SK-N-SH (cell line): ENCODE results near the gene SSRP1. TPM values are rescaled to one million over a fixed set of nuclear protein-coding genes. Genes with fewer than 3 reads are reported as not detected.

ENCODE experiments used
- CTCF ChIA-PET: fragments of 300-600, 350-600 bp; formaldehyde crosslinking; extraction: SDS; loops from one replicate; lab custom pipeline; 2021; lab: Yijun Ruan, JAX
- POLR2A ChIA-PET: fragments of 350-600 bp; sonication (Branson Sonifier 250); formaldehyde crosslinking; extraction: SDS; loops from one replicate; lab custom pipeline; 2020; ENCODE audit warnings: antibody characterized with exemption, inconsistent platforms; lab: Yijun Ruan, JAX
- DNase-seq: peaks from one replicate; pipeline ENCODE4 v3.0.0; 2012
- H2AFZ ChIP-seq: fragments of 200-600 bp; sonication (generic); 2 replicates; pipeline ENCODE4 v1.8.1; 2016; ENCODE audit warnings: antibody characterized with exemption, mild to moderate bottlenecking, low read depth
- H3F3A ChIP-seq: fragments of 200-600 bp; sonication (generic); replicated peaks from 2 replicates; pipeline ENCODE3; 2016; ENCODE audit warnings: antibody characterized with exemption, mild to moderate bottlenecking; ENCODE audit not compliant: insufficient read depth
- H3K27ac ChIP-seq, 2 experiments: fragments of 200-500 bp in 1 of 2; fragments of 200-600 bp in 1 of 2; sonication (Bioruptor generic) in 1 of 2; sonication (generic), shearing (Covaris generic) in 1 of 2; 2 replicates each; pipeline versions ENCODE4 v1.5.1 to v1.6.1; 2014 to 2016; ENCODE audit warnings: low read depth in 2 of 2, inconsistent platforms in 1 of 2, low read length in 1 of 2, mild to moderate bottlenecking in 1 of 2, mixed read lengths in 1 of 2
- H3K27me3 ChIP-seq: fragments of 200-600 bp; sonication (generic), shearing (Covaris generic); 2 replicates; pipeline ENCODE4 v1.6.1; 2016; ENCODE audit warnings: mixed run types; ENCODE audit not compliant: insufficient read depth
- H3K36me3 ChIP-seq, 2 experiments: fragments of 200-500 bp in 1 of 2; fragments of 200-600 bp in 1 of 2; sonication (Bioruptor generic) in 1 of 2; sonication (generic) in 1 of 2; replicated peaks in 1 of 2; 2 replicates each; pipeline versions ENCODE3 to v1.5.1; 2014 to 2016; ENCODE audit warnings: low read length in 1 of 2, mild to moderate bottlenecking in 1 of 2; ENCODE audit not compliant: insufficient read depth in 2 of 2, control insufficient read depth in 1 of 2
- H3K4me1 ChIP-seq, 2 experiments: fragments of 200-500 bp in 1 of 2; fragments of 200-600 bp in 1 of 2; sonication (Bioruptor generic) in 1 of 2; sonication (generic), shearing (Covaris generic) in 1 of 2; 2 replicates each; pipeline versions ENCODE4 v1.5.1 to v1.6.1; 2014 to 2016; ENCODE audit warnings: low read depth in 1 of 2, low read length in 1 of 2, mixed run types in 1 of 2; ENCODE audit not compliant: insufficient read depth in 2 of 2, control insufficient read depth in 1 of 2
- H3K4me2 ChIP-seq: fragments of 200-600 bp; sonication (generic), shearing (Covaris generic); 2 replicates; pipeline ENCODE4 v1.6.1; 2017; ENCODE audit warnings: mixed run types
- H3K4me3 ChIP-seq, 2 experiments: fragments of 200-500 bp in 1 of 2; fragments of 200-600 bp in 1 of 2; sonication (Bioruptor generic) in 1 of 2; sonication (generic), shearing (Covaris generic) in 1 of 2; 2 replicates each; pipeline versions ENCODE4 v1.5.1 to v1.8.1; 2014 to 2016; ENCODE audit warnings: low read depth in 2 of 2, inconsistent platforms in 1 of 2, low read length in 1 of 2, mild to moderate bottlenecking in 1 of 2, mixed read lengths in 1 of 2, moderate library complexity in 1 of 2
- H3K79me2 ChIP-seq: fragments of 200-600 bp; sonication (generic); 2 replicates; pipeline ENCODE4 v1.8.1; 2017; ENCODE audit warnings: mild to moderate bottlenecking; ENCODE audit not compliant: insufficient read depth
- H3K9ac ChIP-seq: fragments of 200-600 bp; sonication (generic); 2 replicates; pipeline ENCODE4 v1.6.1; 2017; ENCODE audit warnings: mixed run types
- H3K9me2 ChIP-seq: fragments of 200-600 bp; sonication (generic); 2 replicates; pipeline ENCODE4 v1.6.1; 2017; ENCODE audit warnings: mixed run types
- H3K9me3 ChIP-seq: fragments of 200-600 bp; sonication (generic); 2 replicates; pipeline ENCODE4 v1.6.1; 2017; ENCODE audit warnings: mixed run types, mild to moderate bottlenecking, moderate library complexity
- H4K20me1 ChIP-seq: fragments of 200-600 bp; sonication (generic); 2 replicates; pipeline ENCODE4 v1.6.1; 2017; ENCODE audit warnings: mild to moderate bottlenecking, mixed run types; ENCODE audit not compliant: insufficient read depth
- ELF1 ChIP-seq: IDR thresholded peaks from 2 replicates; pipeline ENCODE4 v1.4.0; 2012
- EZH2phosphoT487 ChIP-seq: fragments of 200-600 bp; sonication (generic); IDR thresholded peaks from 2 replicates; pipeline ENCODE4 v1.6.1; 2017; ENCODE audit warnings: low read depth, mixed run types, mild to moderate bottlenecking, antibody characterized with exemption, moderate library complexity, borderline replicate concordance
- FOSL2 ChIP-seq: IDR thresholded peaks from 2 replicates; pipeline ENCODE4 v1.4.0; 2012; ENCODE audit warnings: low read depth, mild to moderate bottlenecking, moderate library complexity, borderline replicate concordance
- FOXM1 ChIP-seq: IDR thresholded peaks from 2 replicates; pipeline ENCODE4 v1.4.0; 2012; ENCODE audit warnings: low read depth, mild to moderate bottlenecking
- GABPA ChIP-seq: IDR thresholded peaks from 2 replicates; pipeline ENCODE4 v1.4.0; 2012; ENCODE audit warnings: low read depth, mild to moderate bottlenecking
- GATA2 ChIP-seq: sonication (generic); formaldehyde crosslinking; IDR thresholded peaks from 2 replicates; pipeline ENCODE4 v1.5.0; 2020; ENCODE audit warnings: mild to moderate bottlenecking, missing genetic modification reagents
- MEF2A ChIP-seq: IDR thresholded peaks from 2 replicates; pipeline ENCODE4 v1.4.0; 2012; ENCODE audit warnings: low read depth, borderline replicate concordance
- MXI1 ChIP-seq: IDR thresholded peaks from 2 replicates; pipeline ENCODE4 v1.6.1; 2012; ENCODE audit warnings: mild to moderate bottlenecking, low read depth, low read length, improper control_type of control experiment
- NFIC ChIP-seq: IDR thresholded peaks from 2 replicates; pipeline ENCODE4 v1.4.0; 2012; ENCODE audit warnings: borderline replicate concordance
- POLR2AphosphoS5 ChIP-seq: IDR thresholded peaks from 2 replicates; pipeline ENCODE4 v1.6.1; 2012; ENCODE audit warnings: low read depth, low read length
- RCOR1 ChIP-seq: fragments of 150-350 bp; IDR thresholded peaks from 2 replicates; pipeline ENCODE4 v1.6.1; 2017; ENCODE audit warnings: antibody characterized with exemption, low read length
- RXRA ChIP-seq: IDR thresholded peaks from 2 replicates; pipeline ENCODE4 v1.4.0; 2012; ENCODE audit warnings: low read depth, mild to moderate bottlenecking, borderline replicate concordance
- SMC3 ChIP-seq: IDR thresholded peaks from 2 replicates; pipeline ENCODE4 v1.6.1; 2012; ENCODE audit warnings: low read depth, low read length, improper control_type of control experiment
- TAF1 ChIP-seq: IDR thresholded peaks from 2 replicates; pipeline ENCODE4 v1.6.1; 2012; ENCODE audit warnings: low read depth, mild to moderate bottlenecking, low read length, moderate library complexity, borderline replicate concordance
- TCF12 ChIP-seq: IDR thresholded peaks from 2 replicates; pipeline ENCODE4 v1.4.0; 2012
- WGBS: methylation state at CpG from one replicate; pipeline ENCODE4 v1.1.6; 2017; ENCODE audit warnings: low lambda C conversion rate; 5-methylcytosine and 5-hydroxymethylcytosine counted together
- polyA plus RNA-seq, 3 experiments: library from polyadenylated mRNA; depleted of rRNA; stranded (reverse); fragments of >200 nt; gene quantifications; 2 replicates each; pipeline ENCODE4 v1.2.3, GENCODE V29; 2012
- TF ChIP-seq, protein P1 (sequence below): fragments of 200-600 bp; sonication (generic); IDR thresholded peaks from 2 replicates; pipeline ENCODE4 v1.6.1; 2017; ENCODE audit warnings: antibody characterized with exemption, mild to moderate bottlenecking, moderate library complexity
- TF ChIP-seq, protein P2 (sequence below): IDR thresholded peaks from 2 replicates; pipeline ENCODE4 v1.4.0; 2012; ENCODE audit warnings: low read depth
- TF ChIP-seq, protein P3 (sequence below): IDR thresholded peaks from 2 replicates; pipeline ENCODE4 v1.4.0; 2012; ENCODE audit warnings: low read depth, borderline replicate concordance
- TF ChIP-seq, protein P4 (sequence below): IDR thresholded peaks from 2 replicates; pipeline ENCODE4; 2012

Gene SSRP1
- polyA plus RNA-seq, 1 of the 3 experiments (the other 2 are of a cell fraction): 137 TPM

DNA sequence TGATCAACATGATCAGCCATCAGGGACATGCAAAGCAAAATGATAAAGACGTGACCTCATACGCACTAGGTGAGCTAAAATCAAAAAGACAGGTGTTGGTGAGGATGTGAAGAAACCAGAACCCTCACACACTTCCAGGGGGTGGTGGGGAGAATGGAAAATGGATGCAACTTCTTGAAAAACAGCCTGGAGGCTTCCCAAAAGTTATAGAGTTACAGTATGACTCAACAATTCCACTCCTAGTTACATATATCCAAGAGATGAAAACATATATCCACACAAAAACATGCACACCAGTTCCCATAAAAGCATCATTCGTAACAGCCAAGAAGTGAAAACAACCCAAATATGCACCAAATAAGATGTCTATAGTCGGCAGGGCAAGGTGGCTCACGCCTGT lies 56.6 kb downstream of the SSRP1 start (continued):
- TF ChIP-seq, protein P1, sequence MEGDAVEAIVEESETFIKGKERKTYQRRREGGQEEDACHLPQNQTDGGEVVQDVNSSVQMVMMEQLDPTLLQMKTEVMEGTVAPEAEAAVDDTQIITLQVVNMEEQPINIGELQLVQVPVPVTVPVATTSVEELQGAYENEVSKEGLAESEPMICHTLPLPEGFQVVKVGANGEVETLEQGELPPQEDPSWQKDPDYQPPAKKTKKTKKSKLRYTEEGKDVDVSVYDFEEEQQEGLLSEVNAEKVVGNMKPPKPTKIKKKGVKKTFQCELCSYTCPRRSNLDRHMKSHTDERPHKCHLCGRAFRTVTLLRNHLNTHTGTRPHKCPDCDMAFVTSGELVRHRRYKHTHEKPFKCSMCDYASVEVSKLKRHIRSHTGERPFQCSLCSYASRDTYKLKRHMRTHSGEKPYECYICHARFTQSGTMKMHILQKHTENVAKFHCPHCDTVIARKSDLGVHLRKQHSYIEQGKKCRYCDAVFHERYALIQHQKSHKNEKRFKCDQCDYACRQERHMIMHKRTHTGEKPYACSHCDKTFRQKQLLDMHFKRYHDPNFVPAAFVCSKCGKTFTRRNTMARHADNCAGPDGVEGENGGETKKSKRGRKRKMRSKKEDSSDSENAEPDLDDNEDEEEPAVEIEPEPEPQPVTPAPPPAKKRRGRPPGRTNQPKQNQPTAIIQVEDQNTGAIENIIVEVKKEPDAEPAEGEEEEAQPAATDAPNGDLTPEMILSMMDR: no peak
- TF ChIP-seq MXI1 (no peak), POLR2AphosphoS5 (no peak), ELF1 (no peak), GATA2 (no peak), TAF1 (no peak)
- TF ChIP-seq, all 33 proteins: peak for 0

DNA sequence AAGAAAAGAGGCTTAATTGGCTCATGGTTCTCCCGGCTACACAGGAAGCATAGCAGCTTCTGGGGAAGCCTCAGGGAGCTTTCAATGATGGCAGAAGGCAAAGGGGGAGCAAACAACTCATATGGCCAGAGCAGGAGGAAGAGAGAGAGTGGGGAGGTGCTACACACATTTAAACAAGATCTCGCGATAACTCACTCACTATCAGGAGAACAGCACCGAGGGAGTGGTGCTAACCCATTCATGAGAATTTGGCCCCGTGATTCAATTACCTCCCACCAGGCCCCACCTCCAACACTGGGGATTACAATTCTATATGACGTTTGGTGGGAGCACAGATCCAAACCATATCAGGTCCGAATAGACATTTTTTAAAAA lies 57.0 kb downstream of the SSRP1 start:
- no peak overlapping the region for H3K4me3 ChIP-seq
- H3F3A ChIP-seq: peaks cover 3% of the 10 kb centered on the region
- CTCF ChIA-PET: interaction anchor here (1.0 to 5.3 kb wide), 10 partner anchors 8 to 438 kb away, joined by 3 to 45 read pairs (median 6); no protein-coding TSS in a partner anchor
- no peaks in the 10 kb centered on the region for H3K27me3 ChIP-seq
- H3K9ac ChIP-seq: no peak overlapping the region
- no peaks in the 10 kb centered on the region for H3K9me3 ChIP-seq
- H3K79me2 ChIP-seq: no peaks in the 10 kb centered on the region
- H4K20me1 ChIP-seq: no peaks in the 10 kb centered on the region
- no peaks in the 10 kb centered on the region for H3K36me3 ChIP-seq
- POLR2A ChIA-PET: no interaction called here
- H2AFZ ChIP-seq: no peak overlapping the region
- no peak overlapping the region for H3K4me2 ChIP-seq
- WGBS: 92% methylated on average over 7 of the region's 7 CpGs
- no peak overlapping the region; a peak in 1 of 4 replicates for H3K27ac ChIP-seq
- TF ChIP-seq MEF2A (no peak), GABPA (no peak), RCOR1 (no peak), FOXM1 (no peak), TCF12 (no peak), EZH2phosphoT487 (no peak), RXRA (no peak), SMC3 (no peak), FOSL2 (no peak), ELF1 (no peak), NFIC (no peak), TAF1 (no peak)
- TF ChIP-seq, protein P2, sequence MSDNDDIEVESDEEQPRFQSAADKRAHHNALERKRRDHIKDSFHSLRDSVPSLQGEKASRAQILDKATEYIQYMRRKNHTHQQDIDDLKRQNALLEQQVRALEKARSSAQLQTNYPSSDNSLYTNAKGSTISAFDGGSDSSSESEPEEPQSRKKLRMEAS: no peak
- TF ChIP-seq, protein P3, sequence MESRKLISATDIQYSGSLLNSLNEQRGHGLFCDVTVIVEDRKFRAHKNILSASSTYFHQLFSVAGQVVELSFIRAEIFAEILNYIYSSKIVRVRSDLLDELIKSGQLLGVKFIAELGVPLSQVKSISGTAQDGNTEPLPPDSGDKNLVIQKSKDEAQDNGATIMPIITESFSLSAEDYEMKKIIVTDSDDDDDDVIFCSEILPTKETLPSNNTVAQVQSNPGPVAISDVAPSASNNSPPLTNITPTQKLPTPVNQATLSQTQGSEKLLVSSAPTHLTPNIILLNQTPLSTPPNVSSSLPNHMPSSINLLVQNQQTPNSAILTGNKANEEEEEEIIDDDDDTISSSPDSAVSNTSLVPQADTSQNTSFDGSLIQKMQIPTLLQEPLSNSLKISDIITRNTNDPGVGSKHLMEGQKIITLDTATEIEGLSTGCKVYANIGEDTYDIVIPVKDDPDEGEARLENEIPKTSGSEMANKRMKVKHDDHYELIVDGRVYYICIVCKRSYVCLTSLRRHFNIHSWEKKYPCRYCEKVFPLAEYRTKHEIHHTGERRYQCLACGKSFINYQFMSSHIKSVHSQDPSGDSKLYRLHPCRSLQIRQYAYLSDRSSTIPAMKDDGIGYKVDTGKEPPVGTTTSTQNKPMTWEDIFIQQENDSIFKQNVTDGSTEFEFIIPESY: no peak
- TF ChIP-seq, protein P4, sequence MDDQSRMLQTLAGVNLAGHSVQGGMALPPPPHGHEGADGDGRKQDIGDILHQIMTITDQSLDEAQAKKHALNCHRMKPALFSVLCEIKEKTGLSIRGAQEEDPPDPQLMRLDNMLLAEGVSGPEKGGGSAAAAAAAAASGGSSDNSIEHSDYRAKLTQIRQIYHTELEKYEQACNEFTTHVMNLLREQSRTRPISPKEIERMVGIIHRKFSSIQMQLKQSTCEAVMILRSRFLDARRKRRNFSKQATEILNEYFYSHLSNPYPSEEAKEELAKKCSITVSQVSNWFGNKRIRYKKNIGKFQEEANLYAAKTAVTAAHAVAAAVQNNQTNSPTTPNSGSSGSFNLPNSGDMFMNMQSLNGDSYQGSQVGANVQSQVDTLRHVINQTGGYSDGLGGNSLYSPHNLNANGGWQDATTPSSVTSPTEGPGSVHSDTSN: no peak
- H3K4me1 ChIP-seq: peaks cover 4 to 5% of the 10 kb centered on the region in 2 experiments; a peak in 1 of 4 replicates
- H3K9me2 ChIP-seq: no peaks in the 10 kb centered on the region
- no peak for DNase-seq
